Aorta (tissue), 5 donors: Measurements from ENCODE around the gene SNCB. TPM values are rescaled to one million over a fixed set of nuclear protein-coding genes. Genes with fewer than 3 reads are reported as not detected.

Experiments
- ATAC-seq: fragments of 200-7000 bp; cut with Tn5 transposase; one replicate; pipeline ENCODE4 v1.9.1; 2022; ENCODE audit warnings: moderate library complexity; ENCODE audit not compliant: low FRiP score
- DNase-seq, 2 donors: peaks; one replicate each; pipeline ENCODE4 v3.0.0-alpha.2; 2020
- H3K27ac ChIP-seq, 2 donors: one replicate each; pipeline ENCODE4 v1.5.1; 2013; ENCODE audit warnings: low read length in 2 of 2, mild to moderate bottlenecking in 2 of 2, moderate library complexity in 2 of 2, control low read depth in 1 of 2, inconsistent platforms in 1 of 2, low read depth in 1 of 2
- H3K27me3 ChIP-seq, 2 donors: one replicate each; pipeline ENCODE4 v1.6.1; 2013; ENCODE audit warnings: control low read depth in 1 of 2, low read length in 1 of 2, mild to moderate bottlenecking in 1 of 2, moderate library complexity in 1 of 2; ENCODE audit not compliant: insufficient read depth in 2 of 2, control insufficient read depth in 1 of 2
- H3K36me3 ChIP-seq, 2 donors: one replicate each; pipeline ENCODE4 v1.6.1; 2013; ENCODE audit warnings: control low read depth in 1 of 2, low read length in 1 of 2, mild to moderate bottlenecking in 1 of 2; ENCODE audit not compliant: insufficient read depth in 2 of 2, control insufficient read depth in 1 of 2
- H3K4me1 ChIP-seq, 2 donors: one replicate each; pipeline ENCODE4 v1.6.1; 2013; ENCODE audit warnings: low read length in 2 of 2, control low read depth in 1 of 2, mild to moderate bottlenecking in 1 of 2, moderate library complexity in 1 of 2; ENCODE audit not compliant: insufficient read depth in 2 of 2, control insufficient read depth in 1 of 2
- H3K4me3 ChIP-seq, 2 donors: one replicate each; pipeline ENCODE4 v1.5.1; 2013; ENCODE audit warnings: low read length in 2 of 2, control low read depth in 1 of 2, mild to moderate bottlenecking in 1 of 2
- H3K9me3 ChIP-seq: one replicate; pipeline ENCODE4 v1.6.1; 2013; ENCODE audit warnings: mild to moderate bottlenecking, low read length; ENCODE audit not compliant: control insufficient read depth
- WGBS, 2 donors: extraction: QIAGEN DNeasy Blood & Tissue Kit; methylation state at CpG; one replicate each; pipeline ENCODE4 v1.1.7; 2013; 5-methylcytosine and 5-hydroxymethylcytosine counted together
- intact Hi-C, 2 donors: fragments of 100-400 bp; cut with DNase I; formaldehyde crosslinking; loops; one replicate each; pipeline versions ENCODE4 v1.14.2 to v1.15.0; 2022
- long read RNA-seq, 2 donors: library from polyadenylated mRNA; unstranded; transcript quantifications; one replicate each; pipeline ENCODE4 v2.0.0, GENCODE V29; 2020 to 2021
- polyA plus RNA-seq, 2 donors: library from polyadenylated mRNA; stranded (reverse); fragments of 200-250 nt; gene quantifications; one replicate each; pipeline ENCODE4 v1.2.3, GENCODE V29; 2013
- total RNA-seq, 2 donors: library from RNA; stranded (reverse); fragmentation: NEBNext Ultra II Directional; extraction: Animal tissue kit (Norgen Biotek cat#: 25700); gene quantifications; one replicate each; pipeline ENCODE4 v1.2.1, GENCODE V29; 2021
- donor health status: healthy with polysubstance abuse.
- donor health status: Bipolar disorder and iron deficiency.
- donor health status: DM: no; HTN: no; CAD: no.
- donor health status: DM: no; HTN: no; CAD: no.
- donor health status: DM: yes; HTN: yes; CAD: no.

SNCB gene
- total RNA-seq (not detected), polyA plus RNA-seq (not detected)
- long read RNA-seq, donor 1: 0 reads
- long read RNA-seq, donor 2: 0 reads

DNA sequence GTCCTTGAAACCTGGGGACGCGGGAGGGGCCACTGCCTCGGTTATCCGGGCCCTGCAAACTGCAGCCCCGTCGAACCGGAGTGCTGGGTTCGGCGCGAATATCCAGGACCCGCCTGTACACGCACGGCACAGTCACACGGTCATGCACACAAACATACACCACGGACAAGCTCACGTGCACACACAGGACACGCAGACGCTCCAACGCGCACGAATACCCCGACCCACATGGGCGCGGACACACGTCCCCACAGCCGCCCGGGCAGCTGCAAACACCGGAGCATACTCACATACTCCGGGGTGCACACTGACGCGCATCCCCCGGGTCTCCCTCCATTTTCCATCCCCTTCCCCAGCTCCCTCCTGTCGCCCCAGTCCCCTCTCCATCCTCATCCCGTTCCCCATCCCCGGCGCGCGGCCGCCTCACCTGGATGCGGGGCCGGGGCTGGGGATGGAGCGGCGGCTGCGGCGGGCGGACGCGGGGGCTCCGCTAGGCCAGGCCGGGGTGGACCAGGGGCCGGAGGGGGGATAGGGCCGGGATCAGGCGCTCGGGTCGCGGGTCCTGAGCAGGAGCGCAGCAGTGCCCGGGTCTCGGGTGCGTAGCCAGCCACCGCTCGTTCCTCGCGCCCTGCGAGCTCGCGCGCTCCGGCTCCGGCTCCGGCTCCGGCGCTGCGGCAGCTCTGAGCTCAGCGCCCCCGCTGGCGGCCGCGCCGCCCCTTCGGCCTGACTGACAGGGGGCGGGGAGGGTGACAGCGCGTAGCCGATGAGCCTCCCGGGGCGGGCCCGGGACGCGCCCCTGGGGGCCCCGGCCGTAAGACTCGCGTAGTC is at the start of gene SNCB, which contains the start of gene EIF4E1B:
SNCB (minus strand) TSS at position 682 of the 828 bp plus-strand sequence. CDS start 880 bp downstream, outside the sequence.
EIF4E1B (plus strand) TSS at position 823 of the 828 bp plus-strand sequence. CDS start 12,113 bp downstream, outside the sequence.
- intact Hi-C loops: no loop called here
- DNase-seq (no peak), ATAC-seq (peak; percentile 61)
- Histone ChIP-seq H3K4me1 (no peaks in the 10 kb centered on the region), H3K9me3 (no peaks in the 10 kb centered on the region), H3K4me3 (peak within 1 kb of the TSS in 1 of 2 donors; percentile 5), H3K27ac (no peak within 1 kb of the TSS), H3K27me3 (no peaks in the 10 kb centered on the region), H3K36me3 (no peaks in the 10 kb centered on the region)
- WGBS, 2 donors: 0 to 1% methylated on average over 73 to 94 of the region's 94 CpGs

DNA sequence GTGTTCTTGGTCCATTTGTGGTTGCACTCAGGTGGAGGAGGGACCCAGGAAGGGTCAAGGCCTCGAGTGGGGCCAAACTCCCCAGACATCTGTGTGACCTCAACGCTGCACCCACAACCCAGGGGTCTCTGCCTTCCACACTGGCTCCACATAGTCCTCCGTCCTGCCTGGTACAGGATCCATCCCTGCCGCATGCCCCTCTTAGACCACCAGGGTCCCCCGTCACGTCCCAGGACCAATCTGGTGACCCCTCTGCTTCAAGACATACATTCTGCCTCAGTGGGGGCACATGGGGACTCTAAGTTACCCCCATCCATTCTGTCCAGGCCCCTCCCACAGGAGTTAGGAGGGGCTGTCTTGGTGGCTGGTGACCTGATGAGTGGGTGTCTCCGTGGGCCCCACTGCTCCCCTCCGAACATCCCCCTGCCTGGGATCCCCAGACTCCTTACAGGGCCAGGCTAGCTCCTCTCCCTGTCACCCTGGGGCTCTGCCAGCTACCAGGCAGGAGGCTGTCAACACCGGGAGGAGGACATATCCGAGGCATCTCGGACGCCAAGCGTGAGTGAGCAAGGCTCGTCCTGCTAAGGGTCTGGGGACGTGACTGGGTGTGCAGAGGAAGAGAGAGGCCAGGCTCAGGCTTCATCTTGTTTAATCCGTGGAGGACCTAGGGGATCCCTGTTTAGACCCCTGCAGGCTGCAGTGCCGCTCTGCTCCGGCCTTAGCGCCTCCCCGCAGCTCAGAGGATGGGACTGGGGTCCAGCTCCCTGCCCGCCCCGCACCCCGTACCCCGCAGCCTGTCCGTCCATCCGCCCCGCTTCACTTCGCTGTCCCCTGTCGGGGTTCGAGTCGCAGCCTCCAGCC is 49.3 kb upstream of the SNCB start:
- Histone ChIP-seq H3K4me3 (no peak overlapping the region), H3K4me1 (no peaks in the 10 kb centered on the region), H3K9me3 (no peaks in the 10 kb centered on the region), H3K27me3 (no peaks in the 10 kb centered on the region), H3K27ac (no peak overlapping the region), H3K36me3 (no peaks in the 10 kb centered on the region)
- 29 to 30% methylated on average over 26 to 31 of the region's 31 CpGs for WGBS, 2 donors
- DNase-seq: peak in 1 of 2 donors; percentile 45
- intact Hi-C loops: no loop called here
- no peak for ATAC-seq

DNA sequence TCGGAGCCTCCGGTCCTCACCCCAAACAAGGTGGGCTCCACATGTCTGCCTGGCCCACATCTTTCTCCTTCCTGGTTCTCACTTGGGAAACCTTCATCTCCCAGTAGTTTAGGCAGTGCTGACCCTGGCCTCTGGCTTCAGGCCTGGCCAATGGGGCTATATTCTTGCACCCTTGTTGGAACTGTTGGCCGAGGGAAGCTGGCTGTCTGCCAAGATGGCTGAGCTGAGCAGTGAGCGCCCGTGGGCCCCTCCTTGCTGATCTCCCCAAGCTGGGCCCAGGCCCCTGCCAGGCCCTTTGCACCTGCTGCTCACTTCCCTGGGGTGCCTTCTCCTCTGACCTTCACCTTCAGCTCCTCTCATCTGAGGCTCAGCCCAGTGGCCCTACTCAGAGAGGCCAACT is 48.2 kb upstream of the SNCB start:
- H3K9me3 ChIP-seq: no peaks in the 10 kb centered on the region
- no peak overlapping the region for H3K27ac ChIP-seq
- DNase-seq: no peak
- H3K27me3 ChIP-seq: no peaks in the 10 kb centered on the region
- no peak overlapping the region for H3K4me3 ChIP-seq
- WGBS, 2 donors: 65 to 71% methylated on average over 5 of the region's 5 CpGs
- ATAC-seq: no peak
- intact Hi-C loops: no loop called here
- H3K36me3 ChIP-seq: no peaks in the 10 kb centered on the region
- no peaks in the 10 kb centered on the region for H3K4me1 ChIP-seq

DNA sequence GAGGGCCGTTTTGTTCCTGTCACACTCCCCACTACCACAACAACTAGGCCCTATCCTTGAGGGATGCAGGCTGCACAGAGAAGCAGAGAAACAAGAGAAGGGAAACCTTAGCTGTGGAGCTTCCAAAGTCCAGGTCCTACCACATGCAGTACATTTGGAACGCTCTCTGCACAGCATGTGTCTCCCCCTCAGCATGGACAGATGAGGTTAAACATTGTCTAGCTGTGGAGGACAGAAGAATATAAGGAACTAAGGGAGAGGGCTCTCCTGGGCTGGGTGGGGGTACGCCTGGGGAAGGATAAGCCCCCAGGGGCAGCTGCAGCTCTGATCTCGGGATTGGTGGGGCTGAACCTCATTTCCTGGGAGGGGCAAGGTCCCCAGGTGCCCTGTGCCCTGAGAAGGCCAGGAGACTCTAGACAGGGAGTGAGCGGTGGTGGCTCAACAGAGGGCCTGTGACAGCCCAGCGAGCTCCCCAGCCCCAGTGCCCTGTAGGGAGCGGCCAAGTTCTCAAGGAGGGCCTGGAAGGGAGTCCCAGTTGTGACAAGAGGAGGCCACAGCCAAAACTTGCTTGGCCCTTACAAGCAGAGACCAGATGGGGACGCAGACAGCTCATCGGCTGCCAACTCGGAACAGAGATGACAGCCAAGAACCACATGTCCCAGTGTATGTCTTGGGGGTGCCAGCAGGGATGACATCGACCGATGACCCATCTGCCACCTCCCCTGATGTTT is 47.0 kb upstream of the SNCB start:
- no peaks in the 10 kb centered on the region for H3K4me1 ChIP-seq
- intact Hi-C loops: no loop called here
- no peaks in the 10 kb centered on the region for H3K9me3 ChIP-seq
- DNase-seq: no peak
- ATAC-seq: no peak
- H3K27me3 ChIP-seq: no peaks in the 10 kb centered on the region
- no peaks in the 10 kb centered on the region for H3K36me3 ChIP-seq
- 51 to 56% methylated on average over 12 of the region's 12 CpGs for WGBS, 2 donors
- H3K27ac ChIP-seq: no peak overlapping the region
- H3K4me3 ChIP-seq: no peak overlapping the region

DNA sequence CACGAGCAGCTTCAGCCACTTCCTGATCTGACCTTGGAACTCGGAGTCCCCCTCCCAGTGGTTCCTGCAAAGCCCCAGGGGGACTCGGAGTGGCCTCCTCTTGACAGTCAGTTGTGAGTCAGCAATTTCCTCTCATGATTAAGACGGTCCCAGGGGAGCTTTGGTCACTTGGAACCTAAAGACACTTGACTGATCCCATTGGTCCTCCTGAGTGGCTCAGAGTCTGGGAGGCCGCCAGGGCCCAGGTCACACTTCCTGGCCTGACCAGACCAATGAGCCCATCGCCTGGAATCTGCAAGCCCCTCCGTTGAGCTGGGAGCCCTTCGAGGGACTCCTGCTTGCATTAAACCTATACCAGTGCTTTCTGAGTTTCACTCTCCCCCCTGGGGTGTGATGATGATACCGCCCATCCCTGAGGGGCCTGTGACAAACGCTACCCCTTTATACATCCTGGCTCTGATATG is 46.1 kb upstream of the SNCB start:
- WGBS, 2 donors: 59 to 62% methylated on average over 10 of the region's 10 CpGs
- no peaks in the 10 kb centered on the region for H3K27me3 ChIP-seq
- H3K27ac ChIP-seq: no peak overlapping the region

DNA sequence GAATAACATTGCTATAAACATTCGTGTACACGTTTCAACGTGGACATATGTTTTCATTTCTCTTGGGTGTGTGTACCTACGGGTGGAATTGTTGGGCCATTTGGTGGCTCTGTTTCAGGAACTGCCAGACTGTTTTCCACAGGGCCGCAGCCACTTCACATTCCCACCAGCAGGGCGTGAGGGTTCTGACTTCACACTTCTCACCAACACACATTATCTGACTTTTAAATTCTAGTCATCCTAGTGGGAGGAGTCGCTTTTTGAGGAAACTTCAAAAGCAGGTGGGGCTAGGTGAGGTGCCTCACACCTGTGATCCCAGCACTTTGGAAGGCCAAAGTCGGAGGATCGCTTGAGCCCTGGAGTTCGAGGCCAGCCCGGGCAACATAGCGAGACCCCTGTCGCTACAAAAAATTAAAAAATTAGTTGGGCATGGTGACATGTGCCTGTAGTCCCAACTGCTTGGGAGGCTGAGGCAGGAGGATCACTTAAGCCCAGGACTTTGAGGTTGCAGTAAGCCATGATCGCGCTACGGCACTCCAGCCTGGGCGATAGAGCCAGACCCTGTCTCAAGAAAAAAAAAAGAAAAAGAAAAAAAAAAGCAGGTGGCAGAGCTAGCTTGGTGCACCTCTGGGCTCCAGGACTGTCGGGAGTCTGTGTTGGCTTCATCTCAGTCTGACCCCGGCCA is 45.5 kb upstream of the SNCB start:
- DNase-seq: no peak
- intact Hi-C loops: no loop called here
- no peaks in the 10 kb centered on the region for H3K36me3 ChIP-seq
- no peaks in the 10 kb centered on the region for H3K4me1 ChIP-seq
- no peak overlapping the region for H3K27ac ChIP-seq
- no peak overlapping the region for H3K4me3 ChIP-seq
- H3K27me3 ChIP-seq: no peaks in the 10 kb centered on the region
- ATAC-seq: no peak
- 66 to 67% methylated on average over 19 of the region's 19 CpGs for WGBS, 2 donors
- H3K9me3 ChIP-seq: no peaks in the 10 kb centered on the region

More for the DNA sequence above, 46.1 kb upstream of the SNCB start:
- ATAC-seq (no peak), DNase-seq (no peak)
- no peaks in the 10 kb centered on the region for H3K36me3 ChIP-seq
- no peak overlapping the region for H3K4me3 ChIP-seq
- H3K4me1 ChIP-seq: no peaks in the 10 kb centered on the region
- H3K9me3 ChIP-seq: no peaks in the 10 kb centered on the region
- intact Hi-C loops: no loop called here

DNA sequence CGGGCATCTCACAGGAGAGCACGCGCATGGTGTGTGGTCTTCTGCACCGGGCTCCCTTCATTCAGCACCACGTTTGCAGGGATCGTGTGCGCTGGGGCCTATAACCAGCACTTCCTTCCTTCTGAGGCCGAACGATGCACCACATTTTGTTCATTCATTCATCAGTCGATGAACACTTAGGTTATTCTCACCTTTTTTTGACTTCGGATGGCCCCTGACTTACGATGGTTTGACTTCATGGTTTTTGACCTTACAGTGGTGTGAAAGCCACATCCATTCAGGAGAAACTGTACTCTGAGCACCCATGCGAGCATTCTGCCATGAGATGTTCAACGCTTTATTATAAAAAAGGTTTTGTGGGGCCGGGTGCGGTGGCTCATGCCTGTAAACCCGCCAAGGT is 44.5 kb upstream of the SNCB start:
- intact Hi-C loops: no loop called here
- H3K4me3 ChIP-seq: no peak overlapping the region
- H3K27me3 ChIP-seq: no peaks in the 10 kb centered on the region
- H3K4me1 ChIP-seq: no peaks in the 10 kb centered on the region
- DNase-seq (no peak), ATAC-seq (no peak)
- WGBS, 2 donors: 88 to 90% methylated on average over 17 of the region's 17 CpGs
- H3K36me3 ChIP-seq: no peaks in the 10 kb centered on the region
- no peaks in the 10 kb centered on the region for H3K9me3 ChIP-seq
- H3K27ac ChIP-seq: no peak overlapping the region
